ENCODE results near the gene PLCB1.
A peak's percentile ranks its signal among the peaks of the same experiment; 100 is the strongest.

PLCB1 gene

GRCh38 chr20:8395956-8396355, 263.9 kb downstream of the PLCB1 start:
- DNase-seq (ENCODE audit: low read depth in 2 of 2, low spot score in 1 of 2): no peak

- DNase-seq (ENCODE audit: low read depth in 2 of 2, low spot score in 1 of 2): no peak
These were observed 266.4 kb downstream of the PLCB1 start for GRCh38 chr20:8398263-8399051.

GRCh38 chr20:8399947-8400346, 267.9 kb downstream of the PLCB1 start:
- DNase-seq (ENCODE audit: low read depth in 2 of 2, low spot score in 1 of 2): no peak

- DNase-seq (ENCODE audit: low read depth in 2 of 2, low spot score in 1 of 2): no peak
These were observed 268.4 kb downstream of the PLCB1 start for GRCh38 chr20:8400486-8400885.

- no peak for DNase-seq (ENCODE audit: low read depth in 2 of 2, low spot score in 1 of 2)
These were observed 269.5 kb downstream of the PLCB1 start for GRCh38 chr20:8401556-8401955.

GRCh38 chr20:8402798-8403197, 270.7 kb downstream of the PLCB1 start:
- DNase-seq (ENCODE audit: low read depth in 2 of 2, low spot score in 1 of 2): no peak

GRCh38 chr20:8404912-8405635, 273.0 kb downstream of the PLCB1 start:
- DNase-seq (ENCODE audit: low read depth in 2 of 2, low spot score in 1 of 2): no peak

- DNase-seq (ENCODE audit: low read depth in 2 of 2, low spot score in 1 of 2): no peak
These were observed 274.3 kb downstream of the PLCB1 start for GRCh38 chr20:8406391-8406790.

- DNase-seq (ENCODE audit: low read depth in 2 of 2, low spot score in 1 of 2): no peak
These were observed 276.7 kb downstream of the PLCB1 start for GRCh38 chr20:8408587-8409307.

GRCh38 chr20:8413691-8414090, 281.6 kb downstream of the PLCB1 start:
- DNase-seq (ENCODE audit: low read depth in 2 of 2, low spot score in 1 of 2): no peak

- DNase-seq (ENCODE audit: low read depth in 2 of 2, low spot score in 1 of 2): no peak
These were observed 282.7 kb downstream of the PLCB1 start for GRCh38 chr20:8414586-8415274.

GRCh38 chr20:8421981-8422380, 289.9 kb downstream of the PLCB1 start:
- no peak for DNase-seq (ENCODE audit: low read depth in 2 of 2, low spot score in 1 of 2)

- DNase-seq (ENCODE audit: low read depth in 2 of 2, low spot score in 1 of 2): no peak
These were observed 291.4 kb downstream of the PLCB1 start for GRCh38 chr20:8423482-8423881.

- no peak for DNase-seq (ENCODE audit: low read depth in 2 of 2, low spot score in 1 of 2)
These were observed 291.9 kb downstream of the PLCB1 start for GRCh38 chr20:8424010-8424409.

GRCh38 chr20:8425016-8425415, 292.9 kb downstream of the PLCB1 start:
- no peak for DNase-seq (ENCODE audit: low read depth in 2 of 2, low spot score in 1 of 2)

GRCh38 chr20:8425802-8426201, 293.7 kb downstream of the PLCB1 start:
- DNase-seq (ENCODE audit: low read depth in 2 of 2, low spot score in 1 of 2): no peak

GRCh38 chr20:8427419-8428040, 295.5 kb downstream of the PLCB1 start:
- no peak for DNase-seq (ENCODE audit: low read depth in 2 of 2, low spot score in 1 of 2)

GRCh38 chr20:8428988-8429387, 296.9 kb downstream of the PLCB1 start:
- DNase-seq (ENCODE audit: low read depth in 2 of 2, low spot score in 1 of 2): peak in 1 of 2 donors; percentile 0

GRCh38 chr20:8431538-8432434, 299.7 kb downstream of the PLCB1 start:
- DNase-seq (ENCODE audit: low read depth in 2 of 2, low spot score in 1 of 2): no peak

Data from stimulated activated CD8-positive, alpha-beta memory T cell treated with anti-CD3 and anti-CD28 coated beads, Interleukin-4, amount 100 ng/mL, for 4 hours (primary cell).